HepG2 (cell line): ENCODE measurements around the gene BMP8B. TPM values are rescaled to one million over a fixed set of nuclear protein-coding genes. Genes with fewer than 3 reads are reported as not detected.
A peak's percentile ranks its signal among the peaks of the same experiment; 100 is the strongest.

ENCODE experiments used
- ATAC-seq: fragments of 200-7000 bp; cut with Tn5 transposase; 3 replicates; pipeline ENCODE4 v1.9.1; 2020; ENCODE audit warnings: mild to moderate bottlenecking, moderate library complexity
- BruUV-seq: library from RNA; stranded (reverse); fragments of 400-500 nt; replicated peaks from 2 replicates; lab custom pipeline; 2021; lab: Mats Ljungman, UMichigan
- CTCF ChIA-PET: fragments of 300-600 bp; formaldehyde crosslinking; extraction: SDS; loops from one replicate; lab custom pipeline; 2021; ENCODE audit warnings: low total read pairs, inconsistent platforms, low intra/inter-chr PET ratio; lab: Yijun Ruan, JAX
- POLR2A ChIA-PET: fragments of 350-600 bp; sonication (Branson Sonifier 250); formaldehyde crosslinking; loops from one replicate; lab custom pipeline; 2020; ENCODE audit warnings: antibody characterized with exemption, inconsistent platforms; lab: Yijun Ruan, JAX
- DNase-seq: peaks from one replicate; pipeline ENCODE4 v3.0.0-alpha.2; 2015; ENCODE audit warnings: low spot score
- FAIRE-seq: peaks from 3 replicates; lab custom pipeline; 2011; peaks lifted over from hg19 to GRCh38; lab: Jason Lieb, UNC
- H2AFZ ChIP-seq: one replicate; pipeline ENCODE4 v1.6.1; 2011; ENCODE audit warnings: low read length, inconsistent platforms
- H3K27ac ChIP-seq: fragments of 300-600 bp; 3 replicates; pipeline ENCODE4 v1.8.0; 2011; ENCODE audit warnings: mixed run types, mild to moderate bottlenecking, mixed read lengths, low read length, inconsistent platforms; ENCODE audit not compliant: insufficient read depth; ENCODE audit errors: extremely low read length
- H3K27me3 ChIP-seq, 2 experiments: fragments of 200-600 bp in 1 of 2; 2 replicates in 1 of 2; 3 replicates in 1 of 2; pipeline versions ENCODE4 v1.6.0 to v1.8.0; 2011; ENCODE audit warnings: low read length in 2 of 2, mild to moderate bottlenecking in 2 of 2, moderate library complexity in 2 of 2, inconsistent platforms in 1 of 2; ENCODE audit not compliant: insufficient read depth in 2 of 2, control insufficient read depth in 1 of 2
- H3K36me3 ChIP-seq, 2 experiments: fragments of 200-600 bp in 1 of 2; replicated peaks in 1 of 2; 2 replicates in 1 of 2; 3 replicates in 1 of 2; pipeline versions ENCODE4 v1.5.1 to v1.8.0; 2011; ENCODE audit warnings: low read length in 2 of 2, inconsistent platforms in 1 of 2; ENCODE audit not compliant: insufficient read depth in 2 of 2, control insufficient read depth in 1 of 2
- H3K4me1 ChIP-seq: 2 replicates; pipeline ENCODE4 v1.5.1; 2012; ENCODE audit warnings: low read length, inconsistent platforms; ENCODE audit not compliant: insufficient read depth
- H3K4me2 ChIP-seq: 2 replicates; pipeline ENCODE4 v1.6.0; 2011; ENCODE audit warnings: low read depth, low read length, inconsistent platforms
- H3K4me3 ChIP-seq, 3 experiments: fragments of 200-600 bp in 1 of 3; sonication (generic), shearing (Covaris generic) in 1 of 3; replicated peaks in 1 of 3; 2 replicates each; pipeline ENCODE4 v1.5.1; 2011 to 2016; ENCODE audit warnings: low read length in 3 of 3, inconsistent platforms in 2 of 3, low read depth in 2 of 3, mild to moderate bottlenecking in 2 of 3, control low read depth in 1 of 3, mixed read lengths in 1 of 3; ENCODE audit not compliant: insufficient read depth in 1 of 3
- H3K79me2 ChIP-seq: one replicate; pipeline ENCODE4 v1.6.1; 2011; ENCODE audit warnings: low read length, inconsistent platforms; ENCODE audit not compliant: insufficient read depth
- H3K9ac ChIP-seq: 2 replicates; pipeline ENCODE4 v1.6.0; 2011; ENCODE audit warnings: mild to moderate bottlenecking, low read depth, low read length, inconsistent platforms; ENCODE audit not compliant: insufficient read depth
- H3K9me3 ChIP-seq: 2 replicates; pipeline ENCODE4 v1.5.1; 2012; ENCODE audit warnings: mild to moderate bottlenecking, low read length
- H4K20me1 ChIP-seq: 2 replicates; pipeline ENCODE4 v1.6.0; 2011; ENCODE audit warnings: inconsistent platforms, mild to moderate bottlenecking, low read length, moderate library complexity; ENCODE audit not compliant: insufficient read depth
- CCAR2 ChIP-seq: fragments of 200-400 bp; formaldehyde crosslinking; optimal IDR thresholded peaks from 2 replicates; pipeline ENCODE3; 2018; ENCODE audit warnings: low read depth, mild to moderate bottlenecking, low read length, moderate library complexity
- GABPA ChIP-seq, 2 experiments: IDR thresholded peaks; 2 replicates each; pipeline ENCODE4 v1.6.1; 2011 to 2016; ENCODE audit warnings: low read depth in 2 of 2, low read length in 1 of 2, missing biosample characterization in 1 of 2, missing genetic modification characterization in 1 of 2
- NAIF1 ChIP-seq: sonication (generic); formaldehyde crosslinking; IDR thresholded peaks from 2 replicates; pipeline ENCODE4 v1.5.0; 2020; ENCODE audit warnings: mild to moderate bottlenecking, missing genetic modification reagents, borderline replicate concordance
- PAX8 ChIP-seq: sonication (generic); formaldehyde crosslinking; IDR thresholded peaks from 2 replicates; pipeline ENCODE4 v1.8.0; 2022; ENCODE audit warnings: mild to moderate bottlenecking, missing genetic modification reagents, borderline replicate concordance
- PCBP2 ChIP-seq: fragments of 200-400 bp; formaldehyde crosslinking; optimal IDR thresholded peaks from 2 replicates; pipeline ENCODE3; 2018; ENCODE audit warnings: low read length, low read depth; ENCODE audit not compliant: poor library complexity, severe bottlenecking
- XRCC5 ChIP-seq: fragments of 200-400 bp; formaldehyde crosslinking; optimal IDR thresholded peaks from 2 replicates; pipeline ENCODE3; 2017; ENCODE audit warnings: mild to moderate bottlenecking, low read length
- ZBTB1 ChIP-seq: sonication (generic); formaldehyde crosslinking; IDR thresholded peaks from 2 replicates; pipeline ENCODE4 v1.4.0; 2020; ENCODE audit warnings: missing genetic modification reagents, borderline replicate concordance
- ZNF207 ChIP-seq: fragments of 450-650 bp; IDR thresholded peaks from 2 replicates; pipeline ENCODE4 v1.6.1; 2016; ENCODE audit warnings: antibody characterized with exemption, borderline replicate concordance
- ZNF792 ChIP-seq: IDR thresholded peaks from 2 replicates; pipeline ENCODE4 v1.6.1; 2016
- WGBS: methylation state at CpG from one replicate; pipeline ENCODE4 v1.1.6; 2017; ENCODE audit warnings: low lambda C conversion rate; 5-methylcytosine and 5-hydroxymethylcytosine counted together
- in situ Hi-C: cut with HindIII; loops from 2 replicates; pipeline ENCODE4 v1.10.0; 2017; ENCODE audit warnings: low pct_unique_long_range_greater_than_20kb; ENCODE audit not compliant: extremely low pct_ligation_motif_present
- intact Hi-C: fragments of 100-400 bp; cut with micrococcal nuclease; formaldehyde crosslinking; loops from one replicate; pipeline ENCODE4 v1.10.0; 2022; ENCODE audit not compliant: unreplicated experiment
- polyA plus RNA-seq, 8 experiments: library from polyadenylated mRNA; depleted of rRNA in 3 of 8; stranded (reverse) in 7 of 8; unstranded in 1 of 8; fragments of >200 nt; fragmentation: Illumina TruSeq in 4 of 8; extraction: Trizol in 4 of 8; gene quantifications; 2 replicates each; pipeline versions ENCODE4 v1.2.1 to v1.2.3, GENCODE V29; 2011 to 2016; ENCODE audit warnings: low read depth in 4 of 8, missing spikeins in 1 of 8, mixed read lengths in 1 of 8; ENCODE audit not compliant: insufficient read depth in 1 of 8
- total RNA-seq, 5 experiments: library from RNA; depleted of rRNA; stranded (reverse); fragments of >200 nt; fragmentation: Illumina TruSeq; extraction: Trizol; gene quantifications; 2 replicates each; pipeline ENCODE4 v1.2.3, GENCODE V29; 2016; ENCODE audit warnings: low read depth in 1 of 5
- TF ChIP-seq, protein P1 (sequence below): sonication (generic); formaldehyde crosslinking; IDR thresholded peaks from 2 replicates; pipeline ENCODE4 v1.8.0; 2022; ENCODE audit warnings: mild to moderate bottlenecking, missing genetic modification reagents; ENCODE audit not compliant: insufficient replicate concordance
- TF ChIP-seq, protein P2 (sequence below): sonication (generic); formaldehyde crosslinking; IDR thresholded peaks from 2 replicates; pipeline ENCODE4 v1.4.0; 2020; ENCODE audit warnings: missing genetic modification reagents
- TF ChIP-seq, protein P3 (sequence below): sonication (generic); formaldehyde crosslinking; conservative IDR thresholded peaks from 2 replicates; pipeline ENCODE4 v1.4.0; 2020; ENCODE audit warnings: mild to moderate bottlenecking, missing genetic modification reagents, moderate library complexity
- TF ChIP-seq, protein P4 (sequence below): sonication (generic); formaldehyde crosslinking; IDR thresholded peaks from 2 replicates; pipeline ENCODE4 v1.4.0; 2020; ENCODE audit warnings: missing genetic modification reagents
- TF ChIP-seq, protein P5 (sequence below): sonication (generic); formaldehyde crosslinking; IDR thresholded peaks from 2 replicates; pipeline ENCODE4 v1.4.0; 2020; ENCODE audit warnings: missing genetic modification reagents

The BMP8B gene
- total and polyA plus RNA-seq, 2 of the 13 experiments (the other 11 are each of a cell fraction or from before 2014, with no cell fraction given), result 0.29 to 0.41 TPM

DNA sequence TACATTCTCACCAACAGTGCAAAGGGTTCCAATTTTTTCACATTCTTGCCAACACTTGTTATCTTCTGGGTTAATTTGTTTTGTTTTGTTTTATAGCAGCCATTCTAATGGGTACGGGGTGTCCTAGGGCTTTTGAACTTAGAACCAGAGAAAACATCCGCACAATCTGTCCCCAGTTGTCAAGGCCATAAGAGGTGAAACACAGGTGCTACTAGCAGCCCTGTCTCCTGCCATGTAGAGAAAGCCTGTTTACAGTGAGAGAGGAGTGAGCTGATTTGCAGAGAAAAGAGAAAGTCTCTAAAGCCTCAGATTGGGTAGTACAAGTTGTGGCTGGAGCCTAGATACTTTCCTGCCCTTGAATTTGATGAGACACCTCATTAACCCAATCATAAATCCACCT lies 46.4 kb upstream of the BMP8B start:
- intact Hi-C loops (no loop called here), in situ Hi-C loops (no loop called here)
- Histone ChIP-seq H3K27me3 (no peaks in the 10 kb centered on the region), H4K20me1 (no peaks in the 10 kb centered on the region), H2AFZ (no peak overlapping the region), H3K4me1 (peaks cover 18% of the 10 kb centered on the region; the same call in 1 of the 2 replicates), H3K79me2 (no peaks in the 10 kb centered on the region), H3K9me3 (no peaks in the 10 kb centered on the region), H3K36me3 (peaks cover 0 to 1% of the 10 kb centered on the region in 2 experiments; a peak in 2 of 5 replicates), H3K4me3 (no peak overlapping the region), H3K4me2 (no peak overlapping the region), H3K27ac (no peak overlapping the region), H3K9ac (no peak overlapping the region)
- peak; percentile 38; the same call in 2 of the 3 replicates for ATAC-seq
- no peak for DNase-seq
- POLR2A ChIA-PET, result interaction anchor here (1.3 kb wide), 1 partner anchor 10 kb away, joined by 3 read pairs; no protein-coding TSS in a partner anchor
- CTCF ChIA-PET, result no interaction called here
- FAIRE-seq, result no peak
- 38% methylated on average over 2 of the region's 2 CpGs for WGBS
- BruUV-seq, result no TSS peak
- TF ChIP-seq, protein P1, sequence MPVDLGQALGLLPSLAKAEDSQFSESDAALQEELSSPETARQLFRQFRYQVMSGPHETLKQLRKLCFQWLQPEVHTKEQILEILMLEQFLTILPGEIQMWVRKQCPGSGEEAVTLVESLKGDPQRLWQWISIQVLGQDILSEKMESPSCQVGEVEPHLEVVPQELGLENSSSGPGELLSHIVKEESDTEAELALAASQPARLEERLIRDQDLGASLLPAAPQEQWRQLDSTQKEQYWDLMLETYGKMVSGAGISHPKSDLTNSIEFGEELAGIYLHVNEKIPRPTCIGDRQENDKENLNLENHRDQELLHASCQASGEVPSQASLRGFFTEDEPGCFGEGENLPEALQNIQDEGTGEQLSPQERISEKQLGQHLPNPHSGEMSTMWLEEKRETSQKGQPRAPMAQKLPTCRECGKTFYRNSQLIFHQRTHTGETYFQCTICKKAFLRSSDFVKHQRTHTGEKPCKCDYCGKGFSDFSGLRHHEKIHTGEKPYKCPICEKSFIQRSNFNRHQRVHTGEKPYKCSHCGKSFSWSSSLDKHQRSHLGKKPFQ (CRISPR knock-in tag), result no peak
- TF ChIP-seq GABPA (IDR thresholded peaks at IDR 0.05; ENCODE audit: low read depth, low read length), result no peak
- no peak for TF ChIP-seq GABPA (CRISPR knock-in tag; IDR thresholded peaks at IDR 0.05; ENCODE audit: low read depth)
- no peak for TF ChIP-seq PAX8
- TF ChIP-seq CCAR2, result no peak
- TF ChIP-seq, protein P2, sequence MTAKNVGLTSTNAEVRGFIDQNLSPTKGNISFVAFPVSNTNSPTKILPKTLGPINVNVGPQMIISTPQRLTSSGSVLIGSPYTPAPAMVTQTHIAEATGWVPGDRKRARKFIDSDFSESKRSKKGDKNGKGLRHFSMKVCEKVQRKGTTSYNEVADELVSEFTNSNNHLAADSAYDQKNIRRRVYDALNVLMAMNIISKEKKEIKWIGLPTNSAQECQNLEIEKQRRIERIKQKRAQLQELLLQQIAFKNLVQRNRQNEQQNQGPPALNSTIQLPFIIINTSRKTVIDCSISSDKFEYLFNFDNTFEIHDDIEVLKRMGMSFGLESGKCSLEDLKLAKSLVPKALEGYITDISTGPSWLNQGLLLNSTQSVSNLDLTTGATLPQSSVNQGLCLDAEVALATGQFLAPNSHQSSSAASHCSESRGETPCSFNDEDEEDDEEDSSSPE, result no peak
- TF ChIP-seq ZNF792, result no peak
- no peak for TF ChIP-seq XRCC5
- no peak for TF ChIP-seq NAIF1
- no peak for TF ChIP-seq ZNF207
- TF ChIP-seq, protein P3, sequence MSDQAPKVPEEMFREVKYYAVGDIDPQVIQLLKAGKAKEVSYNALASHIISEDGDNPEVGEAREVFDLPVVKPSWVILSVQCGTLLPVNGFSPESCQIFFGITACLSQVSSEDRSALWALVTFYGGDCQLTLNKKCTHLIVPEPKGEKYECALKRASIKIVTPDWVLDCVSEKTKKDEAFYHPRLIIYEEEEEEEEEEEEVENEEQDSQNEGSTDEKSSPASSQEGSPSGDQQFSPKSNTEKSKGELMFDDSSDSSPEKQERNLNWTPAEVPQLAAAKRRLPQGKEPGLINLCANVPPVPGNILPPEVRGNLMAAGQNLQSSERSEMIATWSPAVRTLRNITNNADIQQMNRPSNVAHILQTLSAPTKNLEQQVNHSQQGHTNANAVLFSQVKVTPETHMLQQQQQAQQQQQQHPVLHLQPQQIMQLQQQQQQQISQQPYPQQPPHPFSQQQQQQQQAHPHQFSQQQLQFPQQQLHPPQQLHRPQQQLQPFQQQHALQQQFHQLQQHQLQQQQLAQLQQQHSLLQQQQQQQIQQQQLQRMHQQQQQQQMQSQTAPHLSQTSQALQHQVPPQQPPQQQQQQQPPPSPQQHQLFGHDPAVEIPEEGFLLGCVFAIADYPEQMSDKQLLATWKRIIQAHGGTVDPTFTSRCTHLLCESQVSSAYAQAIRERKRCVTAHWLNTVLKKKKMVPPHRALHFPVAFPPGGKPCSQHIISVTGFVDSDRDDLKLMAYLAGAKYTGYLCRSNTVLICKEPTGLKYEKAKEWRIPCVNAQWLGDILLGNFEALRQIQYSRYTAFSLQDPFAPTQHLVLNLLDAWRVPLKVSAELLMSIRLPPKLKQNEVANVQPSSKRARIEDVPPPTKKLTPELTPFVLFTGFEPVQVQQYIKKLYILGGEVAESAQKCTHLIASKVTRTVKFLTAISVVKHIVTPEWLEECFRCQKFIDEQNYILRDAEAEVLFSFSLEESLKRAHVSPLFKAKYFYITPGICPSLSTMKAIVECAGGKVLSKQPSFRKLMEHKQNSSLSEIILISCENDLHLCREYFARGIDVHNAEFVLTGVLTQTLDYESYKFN (CRISPR knock-in tag), result peak; percentile 26; the same call in 1 of the 2 replicates
- TF ChIP-seq PCBP2, result no peak
- TF ChIP-seq, protein P4, sequence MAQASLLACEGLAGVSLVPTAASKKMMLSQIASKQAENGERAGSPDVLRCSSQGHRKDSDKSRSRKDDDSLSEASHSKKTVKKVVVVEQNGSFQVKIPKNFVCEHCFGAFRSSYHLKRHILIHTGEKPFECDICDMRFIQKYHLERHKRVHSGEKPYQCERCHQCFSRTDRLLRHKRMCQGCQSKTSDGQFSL (CRISPR knock-in tag), result no peak
- TF ChIP-seq, protein P5, sequence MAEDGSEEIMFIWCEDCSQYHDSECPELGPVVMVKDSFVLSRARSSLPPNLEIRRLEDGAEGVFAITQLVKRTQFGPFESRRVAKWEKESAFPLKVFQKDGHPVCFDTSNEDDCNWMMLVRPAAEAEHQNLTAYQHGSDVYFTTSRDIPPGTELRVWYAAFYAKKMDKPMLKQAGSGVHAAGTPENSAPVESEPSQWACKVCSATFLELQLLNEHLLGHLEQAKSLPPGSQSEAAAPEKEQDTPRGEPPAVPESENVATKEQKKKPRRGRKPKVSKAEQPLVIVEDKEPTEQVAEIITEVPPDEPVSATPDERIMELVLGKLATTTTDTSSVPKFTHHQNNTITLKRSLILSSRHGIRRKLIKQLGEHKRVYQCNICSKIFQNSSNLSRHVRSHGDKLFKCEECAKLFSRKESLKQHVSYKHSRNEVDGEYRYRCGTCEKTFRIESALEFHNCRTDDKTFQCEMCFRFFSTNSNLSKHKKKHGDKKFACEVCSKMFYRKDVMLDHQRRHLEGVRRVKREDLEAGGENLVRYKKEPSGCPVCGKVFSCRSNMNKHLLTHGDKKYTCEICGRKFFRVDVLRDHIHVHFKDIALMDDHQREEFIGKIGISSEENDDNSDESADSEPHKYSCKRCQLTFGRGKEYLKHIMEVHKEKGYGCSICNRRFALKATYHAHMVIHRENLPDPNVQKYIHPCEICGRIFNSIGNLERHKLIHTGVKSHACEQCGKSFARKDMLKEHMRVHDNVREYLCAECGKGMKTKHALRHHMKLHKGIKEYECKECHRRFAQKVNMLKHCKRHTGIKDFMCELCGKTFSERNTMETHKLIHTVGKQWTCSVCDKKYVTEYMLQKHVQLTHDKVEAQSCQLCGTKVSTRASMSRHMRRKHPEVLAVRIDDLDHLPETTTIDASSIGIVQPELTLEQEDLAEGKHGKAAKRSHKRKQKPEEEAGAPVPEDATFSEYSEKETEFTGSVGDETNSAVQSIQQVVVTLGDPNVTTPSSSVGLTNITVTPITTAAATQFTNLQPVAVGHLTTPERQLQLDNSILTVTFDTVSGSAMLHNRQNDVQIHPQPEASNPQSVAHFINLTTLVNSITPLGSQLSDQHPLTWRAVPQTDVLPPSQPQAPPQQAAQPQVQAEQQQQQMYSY (CRISPR knock-in tag), result no peak
- no peak for TF ChIP-seq ZBTB1 (CRISPR knock-in tag)
